DMS 273 (cell line): ENCODE data around the gene RFXAP.
"Not testable (repeated sequence)": the region's sequence is repeated elsewhere in the genome, so short reads cannot be mapped to it uniquely, and the experiment has no call there.

Experiments
- DNase-seq: peaks from one replicate; lab custom pipeline; 2025; ENCODE audit not compliant: unreplicated experiment; lab: John Stamatoyannopoulos, UW

RFXAP gene, protein sequence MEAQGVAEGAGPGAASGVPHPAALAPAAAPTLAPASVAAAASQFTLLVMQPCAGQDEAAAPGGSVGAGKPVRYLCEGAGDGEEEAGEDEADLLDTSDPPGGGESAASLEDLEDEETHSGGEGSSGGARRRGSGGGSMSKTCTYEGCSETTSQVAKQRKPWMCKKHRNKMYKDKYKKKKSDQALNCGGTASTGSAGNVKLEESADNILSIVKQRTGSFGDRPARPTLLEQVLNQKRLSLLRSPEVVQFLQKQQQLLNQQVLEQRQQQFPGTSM

DNA sequence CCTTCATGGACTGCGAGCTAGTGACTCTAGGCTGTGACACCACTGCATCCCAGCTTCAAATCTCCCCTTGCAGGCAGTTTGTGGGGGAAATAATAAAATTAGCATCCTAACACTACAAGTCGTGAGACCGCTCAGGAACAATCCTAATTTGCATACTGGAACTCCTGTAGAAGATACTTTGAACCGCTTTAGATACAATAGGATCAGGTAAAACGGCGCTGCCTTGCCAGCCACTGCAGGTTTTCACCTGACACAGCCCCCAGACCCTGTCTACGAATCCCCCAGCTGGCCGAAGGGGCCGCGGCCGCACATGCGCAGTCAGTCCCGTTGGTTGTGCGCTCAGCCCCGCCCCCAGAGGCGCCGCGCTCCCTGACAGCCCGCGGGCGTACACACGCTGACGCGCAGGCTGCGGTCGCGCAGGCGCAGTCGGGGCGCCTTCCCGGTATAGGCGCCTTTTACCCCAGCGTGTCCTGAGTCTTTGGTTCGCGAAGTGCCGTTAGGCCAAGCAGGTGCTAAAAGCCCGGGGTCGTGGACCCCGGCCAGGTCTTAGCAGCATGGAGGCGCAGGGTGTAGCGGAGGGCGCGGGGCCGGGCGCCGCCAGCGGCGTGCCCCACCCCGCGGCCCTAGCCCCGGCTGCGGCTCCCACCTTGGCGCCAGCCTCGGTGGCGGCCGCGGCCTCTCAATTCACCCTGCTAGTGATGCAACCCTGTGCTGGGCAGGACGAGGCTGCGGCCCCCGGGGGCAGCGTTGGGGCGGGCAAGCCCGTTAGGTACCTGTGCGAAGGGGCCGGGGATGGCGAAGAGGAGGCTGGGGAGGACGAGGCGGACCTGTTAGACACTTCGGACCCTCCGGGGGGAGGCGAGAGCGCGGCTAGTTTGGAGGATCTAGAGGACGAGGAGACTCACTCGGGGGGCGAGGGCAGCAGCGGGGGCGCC, at the start of gene RFXAP:
RFXAP (plus strand) TSS at position 419 of the 935 bp plus-strand sequence; CDS start at position 555, 136 bp downstream.
- DNase-seq: peak; percentile 93

DNA sequence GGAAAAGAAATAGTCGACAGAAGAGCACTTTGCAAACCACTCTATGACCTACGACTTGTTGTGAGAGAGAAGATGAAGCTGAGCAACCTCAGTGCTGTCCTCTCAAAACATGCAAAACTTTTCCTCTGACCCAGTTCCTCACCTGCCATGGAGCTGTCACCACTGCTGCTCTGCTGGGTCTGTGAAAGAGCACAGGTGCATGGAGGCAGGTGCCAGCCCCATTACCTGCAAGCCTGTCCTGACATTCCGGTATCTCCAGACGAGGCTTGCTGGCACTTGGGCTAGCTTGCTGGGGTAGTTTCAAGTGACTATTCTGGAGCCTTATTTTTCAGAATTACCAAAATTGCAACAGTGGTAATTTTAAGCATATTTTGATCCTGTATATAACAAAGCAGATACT, 49.5 kb upstream of the RFXAP start:
- DNase-seq: no peak

DNA sequence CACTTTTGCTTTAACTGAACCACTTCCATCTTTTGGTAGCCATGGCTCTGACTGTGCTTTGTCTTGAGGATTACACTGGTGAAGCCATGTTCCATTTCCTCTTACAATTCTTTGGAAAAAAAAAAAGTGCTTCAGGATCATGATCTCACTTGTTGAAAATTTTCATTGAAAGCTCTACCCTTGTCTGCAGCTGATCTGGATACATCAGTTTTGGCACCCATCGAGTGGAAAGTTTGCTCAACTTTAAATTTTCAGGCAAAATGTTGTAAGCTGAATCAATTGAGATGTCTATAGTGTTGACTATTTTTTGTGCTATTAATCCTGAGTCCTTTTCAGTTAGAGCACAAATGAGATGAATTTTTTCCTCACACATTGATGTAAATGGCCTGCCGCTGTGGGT, 48.3 kb upstream of the RFXAP start:
- no peak for DNase-seq

DNA sequence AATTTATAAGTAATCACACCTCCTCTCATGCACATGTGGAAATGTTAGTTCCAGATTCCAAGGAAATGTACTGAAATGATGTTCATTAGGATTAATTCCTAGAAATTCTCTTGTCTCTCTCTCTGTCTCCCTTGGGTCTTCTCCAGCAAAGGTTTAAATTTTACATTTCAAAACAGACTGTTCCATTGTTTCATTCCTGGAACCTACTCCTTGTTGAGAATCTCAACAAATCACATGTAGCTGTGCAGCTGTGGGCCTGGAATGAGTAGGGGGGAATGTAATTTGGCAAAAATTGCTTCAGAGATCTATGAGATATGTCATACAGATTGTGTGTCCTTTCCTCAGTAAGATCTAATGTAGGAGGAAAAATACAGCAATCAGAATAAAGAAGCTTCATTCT, 46.2 kb upstream of the RFXAP start:
- DNase-seq: no peak

DNA sequence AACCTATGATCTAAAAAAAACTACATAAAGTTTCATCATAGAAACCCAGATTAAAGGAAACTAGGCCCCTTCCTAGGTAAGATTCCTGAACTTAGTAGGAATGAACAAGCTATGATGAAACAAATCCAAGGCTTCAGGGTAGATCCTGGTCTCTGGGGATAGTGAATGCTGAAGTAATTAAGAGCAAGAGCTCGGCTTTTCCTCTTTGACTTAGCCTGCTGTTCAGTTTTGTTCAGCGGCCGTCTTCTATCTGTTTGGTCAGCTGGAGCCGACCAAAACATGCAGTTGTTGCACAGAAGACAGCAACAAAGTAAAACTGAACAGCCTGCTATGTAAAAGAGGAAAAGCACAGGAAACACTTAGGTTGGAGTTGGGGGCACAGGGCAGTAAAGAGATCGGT, 44.1 kb upstream of the RFXAP start:
- DNase-seq: no peak

DNA sequence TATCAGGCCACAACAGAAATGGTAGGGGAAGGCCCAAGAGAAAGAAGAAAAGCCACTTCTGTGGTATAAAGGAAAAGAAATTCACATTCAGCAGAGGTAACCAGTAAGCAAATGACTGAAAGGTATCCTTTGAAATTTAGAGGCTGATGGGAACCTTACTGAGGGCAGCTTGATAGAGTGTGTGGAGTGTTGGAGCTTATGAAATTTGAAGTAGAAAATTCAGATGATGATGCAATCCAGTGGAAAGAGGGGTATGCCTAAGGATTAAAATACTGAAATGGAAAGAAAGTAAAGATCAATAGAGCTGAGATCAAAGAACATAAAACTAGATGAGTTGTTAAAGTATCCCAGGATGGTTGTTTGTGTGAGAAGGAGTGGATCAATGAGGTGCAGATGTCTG, 42.8 kb upstream of the RFXAP start:
- DNase-seq: no peak

DNA sequence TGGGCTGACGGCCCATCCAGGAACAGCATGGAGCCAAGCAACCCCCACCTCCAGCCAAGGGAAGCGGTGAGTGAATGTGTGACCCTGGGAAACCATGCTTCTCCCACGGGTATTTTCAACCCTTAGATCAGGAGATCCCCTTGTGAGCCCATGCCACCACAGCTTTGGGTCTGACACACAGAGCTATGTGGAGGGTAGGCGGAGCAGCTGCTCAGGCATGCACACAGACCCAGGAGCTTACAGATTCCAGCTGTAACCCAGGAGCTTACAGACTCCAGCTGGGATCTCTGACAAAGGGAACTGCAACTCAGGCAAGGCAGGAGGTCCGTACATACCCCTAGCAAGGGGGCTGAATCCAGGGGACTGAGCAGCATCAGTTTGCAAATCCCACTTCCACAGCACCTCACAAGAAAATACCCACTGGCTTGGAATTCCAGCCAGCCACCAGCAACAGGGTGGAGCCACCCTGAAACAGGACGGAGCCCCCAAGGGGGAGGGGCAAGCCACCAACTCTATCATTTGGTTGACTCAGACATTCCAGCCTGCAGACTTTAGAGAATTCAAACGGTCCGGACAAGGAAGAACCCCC, 40.8 kb upstream of the RFXAP start:
- no peak for DNase-seq

DNA sequence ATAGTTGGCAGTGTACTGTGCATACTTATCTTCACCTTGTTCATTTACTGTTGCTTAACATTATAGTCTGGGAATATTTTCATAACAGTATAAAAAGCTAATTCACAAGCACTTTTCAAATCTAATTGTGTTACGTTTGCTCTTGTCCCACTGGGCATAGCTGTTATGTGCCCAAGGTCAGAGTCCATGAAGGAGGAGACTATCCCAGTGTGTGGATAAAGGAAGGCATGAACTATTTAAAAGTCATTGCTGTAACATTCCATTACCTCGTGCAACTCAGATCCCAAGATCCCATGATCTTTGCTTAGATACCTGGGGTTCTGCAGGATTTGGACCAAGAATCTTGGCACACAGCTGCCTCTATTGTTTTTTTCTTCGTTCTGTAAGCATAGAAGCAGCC, 35.1 kb upstream of the RFXAP start:
- no peak for DNase-seq

DNA sequence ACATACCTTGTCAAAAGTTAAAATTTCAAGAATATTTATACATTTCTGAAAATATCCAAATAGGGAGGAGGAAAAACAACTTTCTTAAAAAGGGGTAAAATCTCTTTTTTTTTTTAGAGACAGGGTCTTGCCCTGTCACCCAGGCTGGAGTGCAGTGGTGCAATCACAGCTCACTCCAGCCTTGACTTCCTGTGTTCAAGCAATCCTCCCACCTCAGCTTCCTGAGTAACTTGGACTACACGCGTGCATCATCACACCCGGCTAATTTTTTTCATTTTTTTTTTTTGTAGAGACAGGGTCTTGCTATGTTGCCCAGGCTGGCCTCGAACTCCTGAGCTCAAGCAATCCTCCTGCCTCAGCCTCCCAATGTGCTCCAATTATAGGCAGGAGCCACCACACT, 32.8 kb upstream of the RFXAP start:
- DNase-seq: not testable (repeated sequence)

DNA sequence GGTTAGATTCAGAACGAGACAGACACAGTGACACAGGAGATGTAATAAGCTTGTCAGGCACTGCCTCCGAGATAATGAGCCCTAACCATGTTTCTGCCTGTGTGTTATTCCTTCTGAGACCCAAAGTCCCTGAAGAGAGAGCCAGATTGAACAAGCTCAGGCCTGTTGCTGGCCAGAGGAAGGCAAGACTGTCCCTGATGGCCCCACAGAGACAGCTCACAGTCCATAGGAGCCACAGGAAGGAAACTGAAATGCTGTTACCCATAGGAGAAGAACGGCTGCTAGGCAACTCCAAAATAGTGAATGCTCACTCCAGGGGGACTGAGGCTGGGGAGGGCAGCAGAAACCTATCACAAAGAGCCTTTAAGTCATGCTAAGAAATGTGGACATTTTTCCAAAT, 31.8 kb upstream of the RFXAP start:
- no peak for DNase-seq

DNA sequence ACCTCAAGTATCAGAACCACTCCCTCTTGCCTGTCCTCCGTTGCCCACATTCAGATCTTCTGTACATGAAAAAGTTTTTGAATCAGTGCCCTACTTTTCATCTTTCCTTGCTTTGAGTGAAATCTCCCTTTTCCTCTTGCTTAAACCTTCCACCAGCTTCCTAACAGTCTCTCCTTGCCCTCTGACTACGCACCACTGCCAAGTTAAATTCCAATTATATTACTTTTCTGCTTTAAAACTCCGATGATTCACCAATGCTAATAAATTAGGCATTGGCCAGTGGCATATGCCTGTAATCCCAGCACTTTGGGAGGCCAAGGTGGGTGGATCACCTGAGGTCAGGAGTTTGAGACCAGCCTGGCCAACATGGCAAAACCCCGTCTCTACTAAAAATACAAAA, 30.7 kb upstream of the RFXAP start:
- DNase-seq: no peak

DNA sequence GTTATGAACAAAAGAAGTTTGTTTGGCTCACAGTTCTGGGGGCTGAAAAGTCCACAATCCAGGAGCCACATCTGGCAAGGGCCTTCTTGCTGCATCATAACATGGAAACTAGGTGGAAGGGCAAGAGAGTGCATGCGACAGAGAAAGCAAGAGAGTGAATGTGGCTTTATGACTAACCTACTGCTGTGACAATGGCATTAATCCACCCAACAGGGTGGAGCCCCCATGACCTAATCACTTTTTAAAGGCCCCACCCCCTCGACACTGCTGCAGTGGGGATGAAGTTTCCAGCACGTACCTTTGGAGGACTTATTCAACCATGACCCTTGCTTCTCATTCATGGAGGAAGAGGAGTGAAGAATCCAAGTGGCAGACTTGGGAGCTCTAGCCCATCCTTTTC, 30.0 kb upstream of the RFXAP start:
- DNase-seq: no peak

DNA sequence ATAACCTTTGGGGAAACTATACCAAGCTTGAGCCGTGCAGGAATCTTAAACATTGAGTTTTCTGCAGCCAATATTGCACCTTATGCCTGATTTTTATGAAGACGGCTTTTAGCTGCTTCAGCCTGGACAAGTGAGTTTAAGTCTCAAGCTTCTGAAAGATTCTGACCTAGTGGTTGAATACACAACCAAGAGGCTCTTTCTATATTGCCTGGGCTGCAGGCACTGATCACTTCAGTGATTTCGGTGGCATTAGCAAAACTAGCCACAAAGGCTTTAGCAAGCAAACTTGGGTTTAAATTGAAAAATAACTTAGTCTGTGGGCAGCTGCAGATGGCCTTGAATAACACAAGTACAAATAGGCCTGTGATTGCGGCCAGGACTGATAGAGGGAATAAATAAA, 29.3 kb upstream of the RFXAP start:
- no peak for DNase-seq

DNA sequence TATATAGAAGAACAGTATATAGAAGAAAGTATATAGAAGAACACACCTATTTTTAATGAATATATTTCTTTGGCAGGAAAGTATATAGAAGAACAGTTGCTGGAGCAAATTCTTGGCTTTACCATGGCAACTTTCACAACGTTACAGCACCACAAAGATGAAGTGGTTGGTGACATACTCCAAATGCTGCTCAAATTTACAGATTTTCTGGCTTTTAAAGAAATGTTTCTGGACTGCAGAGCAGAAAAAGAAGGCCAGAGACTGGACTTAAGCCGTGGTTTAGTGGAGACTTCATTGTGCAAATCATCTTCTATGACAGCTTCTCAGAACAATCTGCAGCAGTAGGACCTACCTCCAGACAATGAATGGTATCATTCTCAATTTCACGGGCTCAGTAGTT, 24.3 kb upstream of the RFXAP start:
- DNase-seq: no peak

DNA sequence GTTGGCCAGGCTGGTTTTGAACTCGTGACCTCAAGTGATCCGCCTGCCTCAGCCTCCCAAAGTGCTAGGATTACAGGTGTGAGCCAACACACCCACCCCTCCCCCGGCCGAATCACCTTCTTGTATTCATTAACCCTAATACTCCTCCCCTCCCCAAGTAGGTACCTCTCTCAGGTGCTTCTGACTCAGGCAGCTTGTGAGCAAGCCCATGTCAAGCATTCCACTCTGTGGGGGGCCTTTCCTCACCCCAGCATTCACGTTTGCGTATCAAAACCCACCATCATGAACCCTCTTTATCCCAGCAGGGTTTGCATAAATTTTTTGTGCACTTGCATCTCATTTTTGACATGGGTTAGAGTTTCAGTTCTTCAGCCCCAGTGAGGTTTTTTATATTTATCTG, 23.6 kb upstream of the RFXAP start:
- no peak for DNase-seq

DNA sequence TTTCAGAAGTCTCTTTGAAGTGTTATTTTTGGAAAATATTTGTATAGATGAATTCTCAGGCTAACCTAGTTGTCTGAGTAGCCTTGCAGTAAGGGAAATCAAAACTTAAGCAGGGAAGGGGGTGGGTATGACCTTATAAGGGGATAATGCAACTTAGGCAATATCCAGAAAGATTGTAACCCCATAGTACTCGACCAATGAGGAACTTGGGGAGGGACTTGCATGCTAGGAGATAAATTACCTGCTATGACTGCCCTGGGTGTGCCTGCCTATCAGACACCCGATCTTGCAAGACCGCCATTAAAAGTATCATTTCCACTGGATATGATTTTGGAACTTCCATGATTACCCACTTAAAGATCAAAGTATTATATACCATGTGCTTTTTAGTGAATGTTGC, 23.0 kb upstream of the RFXAP start:
- no peak for DNase-seq

DNA sequence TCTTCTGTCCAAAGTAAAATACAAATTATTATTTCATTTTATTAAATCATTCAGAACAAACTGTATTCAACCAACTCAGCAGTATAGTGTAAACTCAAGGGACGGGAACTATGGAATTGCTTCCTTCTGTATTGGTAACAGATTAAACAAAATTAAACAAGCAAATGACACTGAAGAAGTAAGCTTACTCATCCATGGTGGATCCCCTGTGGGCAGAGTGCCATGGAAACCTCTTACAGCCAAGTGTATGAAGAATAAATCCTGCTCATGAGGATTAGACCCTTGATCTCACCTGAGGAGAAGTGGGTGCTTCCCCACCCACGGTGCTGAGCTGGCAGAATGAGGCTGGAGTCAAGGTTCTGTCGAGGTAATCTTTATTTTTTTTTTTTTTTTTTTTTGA, 18.0 kb upstream of the RFXAP start:
- no peak for DNase-seq

DNA sequence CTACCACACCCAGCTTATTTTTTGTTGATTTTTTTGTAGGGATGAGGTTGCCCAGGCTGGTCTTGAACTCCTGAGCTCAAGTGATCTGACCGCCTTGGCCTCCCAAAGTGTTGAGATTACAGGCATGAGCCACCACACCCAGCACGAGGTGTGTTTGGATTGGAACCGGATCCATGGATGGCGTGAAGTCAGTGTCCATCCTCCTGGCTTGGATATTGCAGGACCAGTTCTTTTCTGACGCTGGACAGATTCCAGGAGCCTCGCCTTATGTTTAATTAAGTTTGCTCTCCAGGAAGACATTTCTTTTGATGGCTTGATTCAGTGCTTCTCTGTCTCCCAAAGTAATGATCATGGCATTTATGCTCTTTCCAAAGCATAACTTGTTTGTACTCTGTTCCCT, 14.4 kb upstream of the RFXAP start:
- no peak for DNase-seq

DNA sequence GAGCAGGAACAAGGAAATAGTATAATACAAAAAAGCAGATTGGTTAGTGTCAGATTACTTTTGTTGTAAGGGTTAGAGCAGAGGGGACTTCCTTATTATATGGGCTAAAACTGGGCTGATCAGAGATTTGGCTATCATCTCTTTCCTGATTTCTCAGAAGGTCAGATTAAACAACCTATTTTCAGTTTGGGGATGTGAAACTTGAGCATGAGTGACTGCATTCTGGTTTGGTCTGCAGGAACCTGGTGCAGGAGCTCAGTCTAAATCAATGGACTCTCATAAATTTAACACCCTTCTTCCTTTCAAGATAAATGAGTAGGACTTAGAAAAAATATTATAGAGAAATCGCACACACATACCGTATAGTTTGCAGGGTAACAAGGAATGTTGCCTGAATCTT, 12.9 kb upstream of the RFXAP start:
- DNase-seq: no peak

DNA sequence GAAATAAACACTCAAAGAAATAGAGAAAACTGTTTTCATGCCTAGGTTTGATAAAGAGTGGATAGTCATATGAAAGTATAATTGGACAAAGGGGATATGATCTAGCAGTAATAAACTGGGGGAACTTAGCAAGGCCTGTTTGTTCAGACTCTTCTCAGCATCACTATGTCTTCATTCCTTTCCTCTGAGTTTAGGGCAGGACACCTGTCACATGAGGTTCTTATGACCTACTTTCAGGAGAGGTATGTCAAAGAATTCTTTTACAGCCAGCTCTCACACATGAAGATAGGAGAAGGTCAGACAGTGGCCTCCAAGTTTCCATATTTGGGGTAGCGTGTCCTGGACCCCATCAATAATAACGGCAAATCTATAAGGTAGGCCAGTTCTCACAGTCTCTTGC, 11.4 kb upstream of the RFXAP start:
- DNase-seq: no peak

DNA sequence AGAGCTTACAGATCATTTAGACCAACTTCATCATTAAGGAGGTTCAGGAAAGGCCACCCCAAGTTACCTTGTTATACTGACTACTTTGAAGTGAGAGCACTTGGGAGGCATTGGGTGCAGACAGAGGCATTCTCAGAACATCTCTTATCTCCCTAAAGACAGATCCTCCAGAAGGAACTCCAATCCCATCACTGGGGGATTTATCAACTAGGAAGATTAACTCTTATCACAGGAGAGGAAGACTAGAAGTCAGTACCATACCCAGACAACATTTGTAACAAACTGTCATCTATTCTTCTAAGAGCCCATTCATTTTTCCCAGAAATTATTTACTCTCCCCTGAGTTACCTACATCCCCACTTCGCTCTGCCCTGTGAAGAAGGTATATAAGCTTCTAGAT, 5.8 kb upstream of the RFXAP start:
- DNase-seq: no peak

DNA sequence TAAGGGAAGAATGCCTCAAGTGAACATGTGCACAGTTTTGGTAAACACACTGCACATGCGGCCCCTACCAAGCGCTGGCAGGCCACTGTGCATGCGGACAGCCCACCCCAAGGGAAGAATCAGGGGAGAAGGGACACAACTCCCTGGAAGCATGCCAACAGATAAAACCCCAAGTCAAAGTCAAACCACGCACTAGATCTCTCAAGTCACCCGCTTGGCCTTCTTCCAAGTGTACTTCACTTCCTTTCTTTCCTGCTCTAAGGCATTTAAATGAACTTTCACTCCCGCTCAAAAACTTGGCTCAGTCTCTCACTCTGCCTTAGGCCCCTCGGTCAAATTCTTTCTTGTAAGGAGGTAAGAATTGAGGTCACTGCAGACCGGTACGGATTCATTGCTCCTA, 4.6 kb upstream of the RFXAP start:
- DNase-seq: peak; percentile 5
